GM21737 (cell line): ENCODE results near the gene UNCX.
"Not testable (repeated sequence)": the region's sequence is repeated elsewhere in the genome, so short reads cannot be mapped to it uniquely, and the experiment has no call there.

Experiments used
- ATAC-seq: cut with Tn5 transposase; IDR thresholded peaks from one replicate; pipeline ENCODE4 v1.9.1; 2021; ENCODE audit warnings: mild to moderate bottlenecking, moderate library complexity; ENCODE audit not compliant: unreplicated experiment

Gene UNCX

GRCh38 chr7:1255080-1255816, 22.6 kb downstream of the UNCX start:
- ATAC-seq: no peak

- ATAC-seq: no peak
Observed at GRCh38 chr7:1255817-1256340, 23.2 kb downstream of the UNCX start.

GRCh38 chr7:1256621-1257020, 23.9 kb downstream of the UNCX start:
- ATAC-seq: no peak

- no peak for ATAC-seq
Observed at GRCh38 chr7:1257221-1257620, 24.5 kb downstream of the UNCX start.

GRCh38 chr7:1257863-1258262, 25.2 kb downstream of the UNCX start:
- ATAC-seq: no peak

GRCh38 chr7:1259621-1260243, 27.1 kb downstream of the UNCX start:
- no peak for ATAC-seq

- ATAC-seq: no peak
Observed at GRCh38 chr7:1260244-1260635, 27.6 kb downstream of the UNCX start.

- not testable (repeated sequence) for ATAC-seq
Observed at GRCh38 chr7:1261036-1261435, 28.4 kb downstream of the UNCX start.

GRCh38 chr7:1262441-1262840, 29.8 kb downstream of the UNCX start:
- ATAC-seq: no peak

GRCh38 chr7:1263391-1263951, 30.8 kb downstream of the UNCX start:
- ATAC-seq: no peak

- ATAC-seq: no peak
Observed at GRCh38 chr7:1264345-1265280, 31.9 kb downstream of the UNCX start.

GRCh38 chr7:1267016-1267900, 34.6 kb downstream of the UNCX start:
- ATAC-seq: no peak

GRCh38 chr7:1268076-1268815, 35.6 kb downstream of the UNCX start:
- no peak for ATAC-seq

GRCh38 chr7:1268866-1269265, 36.2 kb downstream of the UNCX start:
- no peak for ATAC-seq

- ATAC-seq: no peak
Observed at GRCh38 chr7:1269336-1269890, 36.7 kb downstream of the UNCX start.

- no peak for ATAC-seq
Observed at GRCh38 chr7:1270181-1270580, 37.5 kb downstream of the UNCX start.

- ATAC-seq: no peak
Observed at GRCh38 chr7:1271046-1271445, 38.4 kb downstream of the UNCX start.

- ATAC-seq: no peak
Observed at GRCh38 chr7:1271656-1272055, 39.0 kb downstream of the UNCX start.

GRCh38 chr7:1272136-1272535, 39.5 kb downstream of the UNCX start:
- ATAC-seq: not testable (repeated sequence)
